Measurements from ENCODE around the gene NFKBIL1. TPM values are rescaled to one million over a fixed set of nuclear protein-coding genes. Genes with fewer than 3 reads are reported as not detected.

Gene NFKBIL1
- total and polyA plus RNA-seq, 9 of the 15 experiments (the other 6 are each of a cell fraction or from before 2014, with no cell fraction given): 0.49 to 33.1 (median 7.6) TPM

GRCh38 chr6:31578184-31579118, 31.0 kb downstream of the NFKBIL1 start (continued):
- TF ChIP-seq MGA (IDR thresholded peaks at IDR 0.05): no peak
- TF ChIP-seq NFRKB (IDR thresholded peaks at IDR 0.05; ENCODE audit: low read depth): no peak
- no peak for TF ChIP-seq ELF2 (CRISPR knock-in tag; IDR thresholded peaks at IDR 0.05)
